Activated T-helper 2 cell treated with anti-CD3 and anti-CD28 coated beads, Interferon-gamma antibody, Interleukin-2, Interleukin-4, amounts not matched to agents 10 μg/mL and 5 μg/mL and 100 μg/mL, durations not matched to agents 14 hours and 24 hours and 36 hours (primary cell): ENCODE data around the gene ZDHHC1. TPM values are rescaled to one million over a fixed set of nuclear protein-coding genes. Genes with fewer than 3 reads are reported as not detected.
A peak's percentile ranks its signal among the peaks of the same experiment; 100 is the strongest.

Experiments
- DNase-seq: peaks from one replicate; pipeline ENCODE4 v3.0.0; 2021; ENCODE audit warnings: low spot score
- H3K27ac Mint-ChIP-seq: one replicate; pipeline ENCODE4 v1.8.0; 2021; ENCODE audit warnings: mixed read lengths
- H3K27me3 Mint-ChIP-seq: one replicate; pipeline ENCODE4 v1.8.0; 2021; ENCODE audit warnings: low read depth, mixed read lengths
- H3K36me3 Mint-ChIP-seq: one replicate; pipeline ENCODE4 v1.8.0; 2021; ENCODE audit warnings: low read depth, mixed read lengths
- H3K4me1 Mint-ChIP-seq: one replicate; pipeline ENCODE4 v1.8.0; 2021; ENCODE audit warnings: low read depth, mixed read lengths
- H3K4me3 Mint-ChIP-seq: one replicate; pipeline ENCODE4 v1.8.0; 2021; ENCODE audit warnings: low read depth, mild to moderate bottlenecking, moderate library complexity, mixed read lengths
- H3K9me3 Mint-ChIP-seq: one replicate; pipeline ENCODE4 v1.8.0; 2021; ENCODE audit warnings: mixed read lengths
- intact Hi-C: fragments of 100-400 bp; cut with micrococcal nuclease; formaldehyde crosslinking; loops from one replicate; pipeline ENCODE4 v1.15.1; 2023
- total RNA-seq: library from RNA; stranded (reverse); gene quantifications from 2 replicates; pipeline ENCODE4 v1.2.3, GENCODE V29; 2022

The ZDHHC1 gene
- total RNA-seq, 1 donor from 2014 or later, result 1.4 TPM

GRCh38 chr16:67456391-67457081 lies 40.3 kb upstream of the ZDHHC1 start:
- peak overlapping the region; percentile 6 for H3K27ac Mint-ChIP-seq
- H3K4me3 Mint-ChIP-seq, result no peak overlapping the region
- intact Hi-C loops, result no loop called here
- H3K4me1 Mint-ChIP-seq, result no peaks in the 10 kb centered on the region
- H3K27me3 Mint-ChIP-seq, result no peaks in the 10 kb centered on the region
- H3K36me3 Mint-ChIP-seq, result peaks cover 3% of the 10 kb centered on the region
- no peaks in the 10 kb centered on the region for H3K9me3 Mint-ChIP-seq
- no peak for DNase-seq

- Mint-ChIP-seq H3K4me3 (no peak overlapping the region), H3K27me3 (no peaks in the 10 kb centered on the region), H3K9me3 (no peaks in the 10 kb centered on the region), H3K36me3 (peaks cover 3% of the 10 kb centered on the region), H3K4me1 (no peaks in the 10 kb centered on the region), H3K27ac (no peak overlapping the region)
- no peak for DNase-seq
- intact Hi-C loops, result no loop called here
These were observed 38.6 kb upstream of the ZDHHC1 start for GRCh38 chr16:67454852-67455251.

- DNase-seq, result no peak
- Mint-ChIP-seq H3K36me3 (peaks cover 3% of the 10 kb centered on the region), H3K27ac (no peak overlapping the region), H3K27me3 (no peaks in the 10 kb centered on the region), H3K4me3 (no peak overlapping the region), H3K4me1 (no peaks in the 10 kb centered on the region), H3K9me3 (no peaks in the 10 kb centered on the region)
- intact Hi-C loops, result no loop called here
These were observed 37.8 kb upstream of the ZDHHC1 start for GRCh38 chr16:67454104-67454503.

- intact Hi-C loops, result no loop called here
These were observed 35.6 kb upstream of the ZDHHC1 start for GRCh38 chr16:67451704-67452435.

GRCh38 chr16:67451061-67451703 lies 34.9 kb upstream of the ZDHHC1 start:
- H3K36me3 Mint-ChIP-seq, result peaks cover 3% of the 10 kb centered on the region
- no peak for DNase-seq
- peaks cover 3% of the 10 kb centered on the region for H3K4me1 Mint-ChIP-seq
- H3K27ac Mint-ChIP-seq, result peak overlapping the region; percentile 7
- H3K27me3 Mint-ChIP-seq, result no peaks in the 10 kb centered on the region
- intact Hi-C loops, result no loop called here
- no peak overlapping the region for H3K4me3 Mint-ChIP-seq
- H3K9me3 Mint-ChIP-seq, result no peaks in the 10 kb centered on the region

More at GRCh38 chr16:67451704-67452435, 35.6 kb upstream of the ZDHHC1 start:
- no peak overlapping the region for H3K27ac Mint-ChIP-seq
- H3K36me3 Mint-ChIP-seq, result peaks cover 3% of the 10 kb centered on the region
- H3K9me3 Mint-ChIP-seq, result no peaks in the 10 kb centered on the region
- no peak for DNase-seq
- H3K27me3 Mint-ChIP-seq, result no peaks in the 10 kb centered on the region
- H3K4me1 Mint-ChIP-seq, result peaks cover 3% of the 10 kb centered on the region
- no peak overlapping the region for H3K4me3 Mint-ChIP-seq

GRCh38 chr16:67449739-67450138 lies 33.5 kb upstream of the ZDHHC1 start:
- DNase-seq, result no peak
- no peaks in the 10 kb centered on the region for H3K9me3 Mint-ChIP-seq
- H3K4me3 Mint-ChIP-seq, result no peak overlapping the region
- no peaks in the 10 kb centered on the region for H3K27me3 Mint-ChIP-seq
- no peak overlapping the region for H3K27ac Mint-ChIP-seq
- intact Hi-C loops, result no loop called here
- peaks cover 3% of the 10 kb centered on the region for H3K36me3 Mint-ChIP-seq
- H3K4me1 Mint-ChIP-seq, result peaks cover 3% of the 10 kb centered on the region

GRCh38 chr16:67449336-67449735 lies 33.1 kb upstream of the ZDHHC1 start:
- Mint-ChIP-seq H3K36me3 (peaks cover 3% of the 10 kb centered on the region), H3K27me3 (no peaks in the 10 kb centered on the region), H3K4me1 (peaks cover 3% of the 10 kb centered on the region), H3K9me3 (no peaks in the 10 kb centered on the region), H3K27ac (no peak overlapping the region), H3K4me3 (no peak overlapping the region)
- intact Hi-C loops, result no loop called here
- DNase-seq, result no peak

- no peaks in the 10 kb centered on the region for H3K9me3 Mint-ChIP-seq
- intact Hi-C loops, result no loop called here
- no peak overlapping the region for H3K27ac Mint-ChIP-seq
- H3K36me3 Mint-ChIP-seq, result peaks cover 3% of the 10 kb centered on the region
- no peak for DNase-seq
- peaks cover 3% of the 10 kb centered on the region for H3K4me1 Mint-ChIP-seq
- H3K4me3 Mint-ChIP-seq, result no peak overlapping the region
- H3K27me3 Mint-ChIP-seq, result no peaks in the 10 kb centered on the region
These were observed 32.3 kb upstream of the ZDHHC1 start for GRCh38 chr16:67448580-67448979.

GRCh38 chr16:67447508-67448076 lies 31.3 kb upstream of the ZDHHC1 start:
- Mint-ChIP-seq H3K4me3 (no peak overlapping the region), H3K27me3 (no peaks in the 10 kb centered on the region), H3K4me1 (peaks cover 3% of the 10 kb centered on the region), H3K36me3 (no peaks in the 10 kb centered on the region), H3K27ac (no peak overlapping the region), H3K9me3 (no peaks in the 10 kb centered on the region)
- peak; percentile 64 for DNase-seq
- intact Hi-C loops, result loop anchor here (2.0 kb wide), 1 partner anchor 19 kb away; no protein-coding TSS in a partner anchor

- Mint-ChIP-seq H3K36me3 (no peaks in the 10 kb centered on the region), H3K9me3 (no peaks in the 10 kb centered on the region), H3K4me1 (peaks cover 3% of the 10 kb centered on the region), H3K4me3 (no peak overlapping the region), H3K27me3 (no peaks in the 10 kb centered on the region), H3K27ac (no peak overlapping the region)
- no peak for DNase-seq
- intact Hi-C loops, result loop anchor here (2.0 kb wide), 1 partner anchor 18 kb away; no protein-coding TSS in a partner anchor
These were observed 30.8 kb upstream of the ZDHHC1 start for GRCh38 chr16:67446968-67447507.

- no peak for DNase-seq
- H3K4me3 Mint-ChIP-seq, result no peak overlapping the region
- H3K27ac Mint-ChIP-seq, result no peak overlapping the region
- no peaks in the 10 kb centered on the region for H3K36me3 Mint-ChIP-seq
- H3K9me3 Mint-ChIP-seq, result no peaks in the 10 kb centered on the region
- H3K4me1 Mint-ChIP-seq, result peaks cover 3% of the 10 kb centered on the region
- no peaks in the 10 kb centered on the region for H3K27me3 Mint-ChIP-seq
- intact Hi-C loops, result loop anchor here (2.0 kb wide), 1 partner anchor 17 kb away; no protein-coding TSS in a partner anchor
These were observed 29.9 kb upstream of the ZDHHC1 start for GRCh38 chr16:67445913-67446907.
